HPDE6-E6E7 (cell line): Measurements from ENCODE around the gene ATP7B.

Experiments used
- DNase-seq: peaks from one replicate; pipeline ENCODE4 v3.0.0; 2011; ENCODE audit warnings: missing footprints; ENCODE audit errors: extremely low spot score

ATP7B gene

GRCh38 chr13:51950722-51951121 is 60.5 kb downstream of the ATP7B start:
- DNase-seq: no peak

GRCh38 chr13:51946163-51946669 is 65.0 kb downstream of the ATP7B start:
- DNase-seq: no peak

- DNase-seq: no peak
These were observed 66.1 kb downstream of the ATP7B start for GRCh38 chr13:51945149-51945548.

GRCh38 chr13:51944428-51944827 is 66.8 kb downstream of the ATP7B start:
- no peak for DNase-seq

GRCh38 chr13:51943721-51944120 is 67.5 kb downstream of the ATP7B start:
- no peak for DNase-seq

- DNase-seq: no peak
These were observed 69.1 kb downstream of the ATP7B start for GRCh38 chr13:51942189-51942588.

GRCh38 chr13:51938454-51938853 is 72.8 kb downstream of the ATP7B start:
- DNase-seq: no peak

- no peak for DNase-seq
These were observed 73.6 kb downstream of the ATP7B start for GRCh38 chr13:51937320-51938290.

- peak; percentile 9 for DNase-seq
These were observed 75.7 kb downstream of the ATP7B start for GRCh38 chr13:51935326-51936171.

- DNase-seq: no peak
These were observed 76.7 kb downstream of the ATP7B start for GRCh38 chr13:51934461-51935087.

GRCh38 chr13:51933466-51934058 is 77.7 kb downstream of the ATP7B start:
- no peak for DNase-seq

GRCh38 chr13:51932231-51932630 is 79.0 kb downstream of the ATP7B start:
- DNase-seq: no peak

GRCh38 chr13:51931606-51932005 is 79.6 kb downstream of the ATP7B start:
- no peak for DNase-seq

- DNase-seq: no peak
These were observed 81.6 kb downstream of the ATP7B start for GRCh38 chr13:51929699-51930098.

GRCh38 chr13:51928231-51928630 is 83.0 kb downstream of the ATP7B start:
- no peak for DNase-seq

- no peak for DNase-seq
These were observed 84.1 kb downstream of the ATP7B start for GRCh38 chr13:51927129-51927528.

GRCh38 chr13:51926528-51926885 is 84.7 kb downstream of the ATP7B start:
- DNase-seq: no peak

- no peak for DNase-seq
These were observed 85.3 kb downstream of the ATP7B start for GRCh38 chr13:51925865-51926527.

GRCh38 chr13:51924756-51925544 is 86.3 kb downstream of the ATP7B start:
- no peak for DNase-seq

- DNase-seq: no peak
These were observed 87.2 kb downstream of the ATP7B start for GRCh38 chr13:51923983-51924539.
